Measurements from ENCODE around the gene CEP57.

- TF ChIP-seq, protein P1, sequence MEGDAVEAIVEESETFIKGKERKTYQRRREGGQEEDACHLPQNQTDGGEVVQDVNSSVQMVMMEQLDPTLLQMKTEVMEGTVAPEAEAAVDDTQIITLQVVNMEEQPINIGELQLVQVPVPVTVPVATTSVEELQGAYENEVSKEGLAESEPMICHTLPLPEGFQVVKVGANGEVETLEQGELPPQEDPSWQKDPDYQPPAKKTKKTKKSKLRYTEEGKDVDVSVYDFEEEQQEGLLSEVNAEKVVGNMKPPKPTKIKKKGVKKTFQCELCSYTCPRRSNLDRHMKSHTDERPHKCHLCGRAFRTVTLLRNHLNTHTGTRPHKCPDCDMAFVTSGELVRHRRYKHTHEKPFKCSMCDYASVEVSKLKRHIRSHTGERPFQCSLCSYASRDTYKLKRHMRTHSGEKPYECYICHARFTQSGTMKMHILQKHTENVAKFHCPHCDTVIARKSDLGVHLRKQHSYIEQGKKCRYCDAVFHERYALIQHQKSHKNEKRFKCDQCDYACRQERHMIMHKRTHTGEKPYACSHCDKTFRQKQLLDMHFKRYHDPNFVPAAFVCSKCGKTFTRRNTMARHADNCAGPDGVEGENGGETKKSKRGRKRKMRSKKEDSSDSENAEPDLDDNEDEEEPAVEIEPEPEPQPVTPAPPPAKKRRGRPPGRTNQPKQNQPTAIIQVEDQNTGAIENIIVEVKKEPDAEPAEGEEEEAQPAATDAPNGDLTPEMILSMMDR (conservative IDR thresholded peaks at IDR 0.05; ENCODE audit: low read depth, low read length), result no peak
- TF ChIP-seq POLR2A (IDR thresholded peaks at IDR 0.05; ENCODE audit: low read depth, low read length), result no peak
- no peak for TF ChIP-seq MAFK (IDR thresholded peaks at IDR 0.05; ENCODE audit: low read depth, low read length)
- no peak for TF ChIP-seq USF2 (IDR thresholded peaks at IDR 0.05; ENCODE audit: low read depth, low read length)
- no peak for TF ChIP-seq MXI1 (IDR thresholded peaks at IDR 0.05; ENCODE audit: borderline replicate concordance, low read depth, low read length)
- no peak for TF ChIP-seq RFX5 (IDR thresholded peaks at IDR 0.05; ENCODE audit: low read depth, low read length)
- no peak for TF ChIP-seq BHLHE40 (IDR thresholded peaks at IDR 0.05; ENCODE audit: low read depth, low read length)
- no peak for TF ChIP-seq RAD21 (IDR thresholded peaks at IDR 0.05; ENCODE audit: low read length)
- no peak for TF ChIP-seq ELK1 (IDR thresholded peaks at IDR 0.05; ENCODE audit: borderline replicate concordance, low read depth, low read length)
- TF ChIP-seq SMC3 (IDR thresholded peaks at IDR 0.05; ENCODE audit: low read depth, low read length), result no peak
- no peak for TF ChIP-seq NFE2L2 (IDR thresholded peaks at IDR 0.05; ENCODE audit: low read depth, low read length)
Observed at GRCh38 chr11:95793116-95793515, 2.8 kb downstream of the CEP57 start.

Measured in IMR-90 (cell line).